Endothelial cell of umbilical vein (primary cell): Measurements from ENCODE around the gene ATL1. TPM values are rescaled to one million over a fixed set of nuclear protein-coding genes. Genes with fewer than 3 reads are reported as not detected.
A peak's percentile ranks its signal among the peaks of the same experiment; 100 is the strongest.

Source experiments
- BruUV-seq: library from RNA; stranded (reverse); fragments of 400-500 nt; replicated peaks from 2 replicates; lab custom pipeline; 2021; lab: Mats Ljungman, UMichigan
- CTCF ChIA-PET: fragments of 300-600, 350-600 bp; sonication (Branson Sonifier 250); formaldehyde crosslinking; loops from one replicate; lab custom pipeline; 2021; ENCODE audit warnings: antibody characterized with exemption, inconsistent platforms; lab: Charles Lee
- POLR2A ChIA-PET: fragments of 300-600, 350-600 bp; sonication (Branson Sonifier 250); formaldehyde crosslinking; loops from one replicate; lab custom pipeline; 2021; ENCODE audit warnings: antibody characterized with exemption, inconsistent platforms; lab: Charles Lee
- DNase-seq: peaks from one replicate; pipeline ENCODE4 v3.0.0-alpha.2; 2011; ENCODE audit warnings: low read depth, low spot score
- FAIRE-seq: peaks from 2 replicates; lab custom pipeline; 2011; peaks lifted over from hg19 to GRCh38; lab: Jason Lieb, UNC
- H2AFZ ChIP-seq: 2 replicates; pipeline ENCODE4 v1.6.0; 2012; ENCODE audit warnings: low read depth, low read length, control low read depth, inconsistent platforms
- H3K27ac ChIP-seq: 2 replicates; pipeline ENCODE4 v1.5.1; 2011; ENCODE audit warnings: low read depth, mild to moderate bottlenecking, control low read depth, low read length, moderate library complexity; ENCODE audit not compliant: insufficient read depth
- H3K27me3 ChIP-seq, 2 experiments: 2 replicates each; pipeline versions ENCODE4 v1.6.0 to v1.6.1; 2011; ENCODE audit warnings: low read length in 2 of 2, mixed read lengths in 1 of 2; ENCODE audit not compliant: control insufficient read depth in 2 of 2, insufficient read depth in 2 of 2
- H3K36me3 ChIP-seq, 2 experiments: 2 replicates in 1 of 2; 3 replicates in 1 of 2; pipeline ENCODE4 v1.5.1; 2011; ENCODE audit warnings: low read length in 2 of 2, mild to moderate bottlenecking in 1 of 2, moderate library complexity in 1 of 2; ENCODE audit not compliant: control insufficient read depth in 2 of 2, insufficient read depth in 2 of 2; ENCODE audit errors: extremely low read depth in 1 of 2
- H3K4me1 ChIP-seq: 3 replicates; pipeline ENCODE4 v1.5.1; 2011; ENCODE audit warnings: mild to moderate bottlenecking, low read length; ENCODE audit not compliant: control insufficient read depth, insufficient read depth; ENCODE audit errors: extremely low read depth
- H3K4me2 ChIP-seq: 2 replicates; pipeline ENCODE4 v1.6.1; 2011; ENCODE audit warnings: low read length, control low read depth, mixed read lengths; ENCODE audit not compliant: insufficient read depth
- H3K4me3 ChIP-seq, 3 experiments: fragments of 200-600 bp in 1 of 3; sonication (generic), shearing (Covaris generic) in 1 of 3; replicated peaks in 1 of 3; 2 replicates each; pipeline ENCODE4 v1.5.1; 2011 to 2016; ENCODE audit warnings: control low read depth in 3 of 3, low read length in 3 of 3, mild to moderate bottlenecking in 2 of 3, inconsistent platforms in 1 of 3, low read depth in 1 of 3, moderate library complexity in 1 of 3; ENCODE audit not compliant: insufficient read depth in 1 of 3
- H3K79me2 ChIP-seq: 2 replicates; pipeline ENCODE4 v1.6.0; 2012; ENCODE audit warnings: low read length, inconsistent platforms; ENCODE audit not compliant: control insufficient read depth, insufficient read depth
- H3K9ac ChIP-seq: replicated peaks from 2 replicates; pipeline ENCODE3; 2011; ENCODE audit warnings: low read length, control low read depth; ENCODE audit not compliant: insufficient read depth; ENCODE audit errors: extremely low read depth
- H3K9me1 ChIP-seq: replicated peaks from 3 replicates; pipeline ENCODE4 v1.6.0; 2011; ENCODE audit warnings: mild to moderate bottlenecking, low read length; ENCODE audit not compliant: control insufficient read depth, insufficient read depth; ENCODE audit errors: extremely low read depth
- H3K9me3 ChIP-seq: replicated peaks from 2 replicates; pipeline ENCODE4 v1.5.1; 2012; ENCODE audit warnings: low read length, inconsistent platforms; ENCODE audit not compliant: control insufficient read depth, insufficient read depth
- H4K20me1 ChIP-seq: replicated peaks from 2 replicates; pipeline ENCODE3; 2011; ENCODE audit warnings: mild to moderate bottlenecking, low read length; ENCODE audit not compliant: control insufficient read depth, insufficient read depth; ENCODE audit errors: extremely low read depth
- CTCF ChIP-seq, 2 donors: IDR thresholded peaks; 1 replicate in 1 of 2; 2 replicates in 1 of 2; pipeline ENCODE4 v1.5.1; 2011; ENCODE audit warnings: low read length in 2 of 2, mild to moderate bottlenecking in 2 of 2, moderate library complexity in 2 of 2, control low read depth in 1 of 2, inconsistent platforms in 1 of 2, low read depth in 1 of 2; ENCODE audit not compliant: insufficient read depth in 1 of 2; ENCODE audit errors: extremely low read depth in 1 of 2
- EZH2 ChIP-seq: IDR thresholded peaks from 2 replicates; pipeline ENCODE4 v1.6.1; 2012; ENCODE audit warnings: borderline replicate concordance, low read depth, mild to moderate bottlenecking, moderate library complexity, low read length, inconsistent platforms; ENCODE audit not compliant: severe bottlenecking
- FOS ChIP-seq: IDR thresholded peaks from 2 replicates; pipeline ENCODE4 v1.6.1; 2011; ENCODE audit warnings: mild to moderate bottlenecking, low read length, moderate library complexity, borderline replicate concordance; ENCODE audit not compliant: insufficient read depth
- GATA2 ChIP-seq: IDR thresholded peaks from 2 replicates; pipeline ENCODE4 v1.7.0; 2011; ENCODE audit warnings: low read depth, mild to moderate bottlenecking, moderate library complexity, mixed read lengths, low read length; ENCODE audit not compliant: insufficient read length, insufficient read depth
- JUN ChIP-seq: IDR thresholded peaks from 2 replicates; pipeline ENCODE4 v1.6.1; 2011; ENCODE audit warnings: borderline replicate concordance, low read depth; ENCODE audit not compliant: insufficient read length, insufficient read depth
- MAX ChIP-seq: IDR thresholded peaks from 2 replicates; pipeline ENCODE4 v1.6.1; 2011; ENCODE audit not compliant: insufficient read depth, insufficient read length
- MYC ChIP-seq: IDR thresholded peaks from one replicate; pipeline ENCODE4 v1.6.1; 2011; ENCODE audit warnings: mild to moderate bottlenecking, low read depth, low read length
- POLR2A ChIP-seq: IDR thresholded peaks from 2 replicates; pipeline ENCODE4 v1.6.1; 2012; ENCODE audit warnings: low read depth, mild to moderate bottlenecking, control low read depth, low read length
- dilution Hi-C: fragments of 300-500 bp; cut with MboI; formaldehyde crosslinking; loops from one replicate; pipeline ENCODE4 v1.15.0; 2019; ENCODE audit warnings: low sequenced_read_pairs; ENCODE audit not compliant: extremely low pct_ligation_motif_present
- intact Hi-C: fragments of 100-400 bp; cut with micrococcal nuclease; formaldehyde crosslinking; loops from one replicate; pipeline ENCODE4 v1.10.0; 2022
- polyA plus RNA-seq, 4 experiments: library from polyadenylated mRNA; depleted of rRNA in 3 of 4; stranded (reverse) in 3 of 4; unstranded in 1 of 4; fragments of >200 nt; gene quantifications; 2 replicates each; pipeline versions ENCODE4 v1.2.1 to v1.2.3, GENCODE V29; 2011 to 2012; ENCODE audit warnings: missing spikeins in 1 of 4
- total RNA-seq: library from RNA; stranded (reverse); gene quantifications from 2 replicates; pipeline ENCODE4 v1.2.3, GENCODE V29; 2021

Gene ATL1
- total and polyA plus RNA-seq, 2 donors (not counting 3 experiments of a cell fraction or from before 2014, with no cell fraction given) = 1.1 to 5.1 TPM

GRCh38 chr14:50602035-50602434, 42.1 kb downstream of the ATL1 start:
- intact Hi-C loops = no loop called here
- BruUV-seq = no TSS peak
- Histone ChIP-seq H3K27ac (no peak overlapping the region), H3K4me3 (no peak overlapping the region), H3K9me3 (no peaks in the 10 kb centered on the region), H3K4me2 (no peak overlapping the region), H3K4me1 (peaks cover 19% of the 10 kb centered on the region), H3K79me2 (no peaks in the 10 kb centered on the region), H2AFZ (peak overlapping the region; percentile 9), H3K36me3 (no peaks in the 10 kb centered on the region), H3K9ac (no peak overlapping the region), H4K20me1 (no peaks in the 10 kb centered on the region), H3K9me1 (no peaks in the 10 kb centered on the region), H3K27me3 (no peaks in the 10 kb centered on the region)
- dilution Hi-C loops = no loop called here
- TF ChIP-seq GATA2 = no peak
- POLR2A ChIA-PET = interaction anchor here (1.5 kb wide), 1 partner anchor 66 kb away, joined by 4 read pairs; the partner anchor contains the start of gene SAV1
- DNase-seq (peak; percentile 22), FAIRE-seq (no peak)
- CTCF ChIA-PET = interaction anchor here (0.7 to 2.8 kb wide), 7 partner anchors 13 to 258 kb away, joined by 3 to 76 read pairs (median 5); no protein-coding TSS in a partner anchor

- Histone ChIP-seq H3K9me3 (no peaks in the 10 kb centered on the region), H3K9me1 (no peaks in the 10 kb centered on the region), H3K4me3 (no peak overlapping the region), H3K27me3 (no peaks in the 10 kb centered on the region), H2AFZ (peak overlapping the region; percentile 9), H3K4me1 (peaks cover 19% of the 10 kb centered on the region), H4K20me1 (no peaks in the 10 kb centered on the region), H3K9ac (no peak overlapping the region), H3K79me2 (no peaks in the 10 kb centered on the region), H3K4me2 (no peak overlapping the region), H3K36me3 (no peaks in the 10 kb centered on the region), H3K27ac (no peak overlapping the region)
- dilution Hi-C loops = no loop called here
- DNase-seq (no peak), FAIRE-seq (no peak)
- ChIA-PET POLR2A (no interaction called here), CTCF (interaction anchor here (1.1 to 3.7 kb wide), 5 partner anchors 11 to 257 kb away, joined by 3 to 35 read pairs (median 3); no protein-coding TSS in a partner anchor)
- intact Hi-C loops = no loop called here
- TF ChIP-seq GATA2 (no peak), EZH2 (no peak), JUN (no peak), MAX (no peak), FOS (no peak), MYC (no peak), POLR2A (no peak), CTCF (IDR thresholded peaks at IDR 0.05; ENCODE audit: extremely low read depth in 1 of 2, insufficient read depth in 1 of 2, low read depth in 1 of 2, low read length in 2 of 2) (no peak)
- BruUV-seq = no TSS peak
Observed at GRCh38 chr14:50603565-50603964, 43.6 kb downstream of the ATL1 start.
